Measurements from ENCODE around the gene KCNK15.

KCNK15 gene

DNA sequence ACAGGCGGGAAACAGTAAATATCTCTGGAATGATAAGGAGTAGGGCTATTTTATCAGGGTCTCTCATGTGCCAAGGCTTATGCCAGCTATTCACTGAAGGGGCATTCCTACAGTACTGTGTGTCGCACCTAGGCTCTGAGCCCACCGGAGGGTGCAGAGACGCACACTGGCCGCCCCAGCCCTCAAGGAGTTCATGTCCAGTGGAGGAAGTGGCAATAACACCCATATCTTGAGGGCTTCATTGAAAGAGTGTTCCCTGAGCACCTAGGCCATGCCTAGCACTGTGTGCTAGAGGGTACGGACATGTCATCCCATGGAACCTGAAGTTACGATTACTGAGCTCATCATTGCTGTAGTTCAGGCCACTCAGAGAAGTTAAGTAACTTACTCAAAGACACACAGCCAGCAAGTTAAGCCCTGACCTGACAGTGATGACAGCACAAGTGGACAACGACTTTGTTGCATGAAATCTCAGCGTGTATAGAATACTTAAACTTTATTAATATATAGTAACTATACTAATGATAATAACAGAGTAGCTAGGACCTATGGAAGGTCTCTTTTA is 21.8 kb upstream of the KCNK15 start:
- Mint-ChIP-seq H3K4me3 (no peak overlapping the region), H3K9me3 (no peaks in the 10 kb centered on the region), H3K4me1 (peaks cover 5% of the 10 kb centered on the region), H3K27me3 (no peaks in the 10 kb centered on the region), H3K27ac (no peak overlapping the region)
- DNase-seq (no peak), ATAC-seq (no peak)

DNA sequence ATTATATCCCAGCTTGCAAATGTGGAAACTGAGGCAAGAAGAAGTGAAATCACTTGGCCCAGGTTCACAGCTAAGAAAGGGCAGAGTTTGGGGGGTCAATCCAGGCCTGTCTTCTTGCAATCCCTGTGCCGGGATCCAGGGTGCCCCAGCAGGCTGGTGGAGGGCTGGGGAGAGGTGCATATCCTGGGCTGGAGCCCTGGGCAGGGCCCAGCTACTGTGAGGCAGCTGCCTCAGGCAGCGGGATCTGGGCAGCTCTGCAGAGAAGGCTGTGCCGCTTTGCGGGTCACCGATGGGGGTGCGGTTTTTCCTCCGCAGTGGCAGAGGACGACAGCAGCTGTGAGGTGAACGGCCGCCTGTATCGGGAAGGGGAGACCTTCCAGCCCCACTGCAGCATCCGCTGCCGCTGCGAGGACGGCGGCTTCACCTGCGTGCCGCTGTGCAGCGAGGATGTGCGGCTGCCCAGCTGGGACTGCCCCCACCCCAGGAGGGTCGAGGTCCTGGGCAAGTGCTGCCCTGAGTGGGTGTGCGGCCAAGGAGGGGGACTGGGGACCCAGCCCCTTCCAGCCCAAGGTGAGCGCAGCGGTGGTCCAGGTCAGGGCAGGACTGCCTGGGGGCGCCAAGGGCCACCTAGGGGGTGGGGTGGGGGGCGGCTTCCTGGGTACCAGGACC is 21.1 kb upstream of the KCNK15 start:
- no peaks in the 10 kb centered on the region for H3K9me3 Mint-ChIP-seq
- DNase-seq (no peak), ATAC-seq (no peak)
- no peak overlapping the region for H3K4me3 Mint-ChIP-seq
- H3K27me3 Mint-ChIP-seq, result no peaks in the 10 kb centered on the region
- peaks cover 5% of the 10 kb centered on the region for H3K4me1 Mint-ChIP-seq
- no peak overlapping the region for H3K27ac Mint-ChIP-seq

DNA sequence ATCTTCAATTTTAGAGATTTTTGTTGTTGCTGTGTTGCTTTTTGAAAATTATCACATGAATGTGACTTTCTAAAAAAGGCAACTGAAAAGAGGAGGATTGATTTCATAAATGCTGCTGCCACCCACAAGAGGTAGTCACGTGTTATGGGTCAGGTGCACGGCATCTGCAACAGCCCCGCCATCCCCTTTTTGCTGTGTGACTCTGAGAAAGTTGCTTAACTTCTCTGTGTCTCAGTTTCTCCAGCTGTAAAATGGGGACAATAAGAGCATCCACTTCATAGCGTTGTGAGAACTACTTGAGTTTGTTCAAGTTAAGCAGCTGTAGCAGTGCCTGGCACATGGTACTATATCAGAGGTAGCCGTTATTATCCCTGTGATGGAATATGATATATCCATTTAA is 19.8 kb upstream of the KCNK15 start:
- H3K4me3 Mint-ChIP-seq, result no peak overlapping the region
- no peaks in the 10 kb centered on the region for H3K27me3 Mint-ChIP-seq
- H3K4me1 Mint-ChIP-seq, result peaks cover 5% of the 10 kb centered on the region
- ATAC-seq (no peak), DNase-seq (no peak)
- H3K9me3 Mint-ChIP-seq, result no peaks in the 10 kb centered on the region
- no peak overlapping the region for H3K27ac Mint-ChIP-seq

DNA sequence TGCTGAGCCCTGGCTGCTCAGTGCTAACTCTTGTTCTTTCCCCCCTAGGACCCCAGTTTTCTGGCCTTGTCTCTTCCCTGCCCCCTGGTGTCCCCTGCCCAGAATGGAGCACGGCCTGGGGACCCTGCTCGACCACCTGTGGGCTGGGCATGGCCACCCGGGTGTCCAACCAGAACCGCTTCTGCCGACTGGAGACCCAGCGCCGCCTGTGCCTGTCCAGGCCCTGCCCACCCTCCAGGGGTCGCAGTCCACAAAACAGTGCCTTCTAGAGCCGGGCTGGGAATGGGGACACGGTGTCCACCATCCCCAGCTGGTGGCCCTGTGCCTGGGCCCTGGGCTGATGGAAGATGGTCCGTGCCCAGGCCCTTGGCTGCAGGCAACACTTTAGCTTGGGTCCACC is 18.6 kb upstream of the KCNK15 start:
- Mint-ChIP-seq H3K27me3 (no peaks in the 10 kb centered on the region), H3K4me1 (peaks cover 11% of the 10 kb centered on the region), H3K27ac (no peak overlapping the region), H3K9me3 (no peaks in the 10 kb centered on the region), H3K4me3 (no peak overlapping the region)
- ATAC-seq, result no peak
- DNase-seq, result no peak

DNA sequence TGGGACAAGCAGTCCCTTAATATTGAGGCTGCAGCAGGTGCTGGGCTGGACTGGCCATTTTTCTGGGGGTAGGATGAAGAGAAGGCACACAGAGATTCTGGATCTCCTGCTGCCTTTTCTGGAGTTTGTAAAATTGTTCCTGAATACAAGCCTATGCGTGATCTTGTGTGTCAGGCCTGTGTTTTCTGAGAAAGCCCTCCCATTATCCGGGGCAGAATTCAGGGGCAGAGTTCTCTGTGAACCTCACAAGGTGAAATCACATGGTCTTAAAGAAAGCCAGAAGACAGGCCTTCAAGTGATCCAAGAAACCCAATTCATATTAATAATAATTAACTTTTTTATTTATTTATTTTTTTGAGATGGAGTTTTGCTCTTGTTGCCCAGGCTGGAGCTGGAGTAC is 18.0 kb upstream of the KCNK15 start:
- ATAC-seq (no peak), DNase-seq (no peak)
- no peaks in the 10 kb centered on the region for H3K9me3 Mint-ChIP-seq
- H3K4me1 Mint-ChIP-seq, result peaks cover 17% of the 10 kb centered on the region
- no peaks in the 10 kb centered on the region for H3K27me3 Mint-ChIP-seq
- no peak overlapping the region for H3K27ac Mint-ChIP-seq
- no peak overlapping the region for H3K4me3 Mint-ChIP-seq

DNA sequence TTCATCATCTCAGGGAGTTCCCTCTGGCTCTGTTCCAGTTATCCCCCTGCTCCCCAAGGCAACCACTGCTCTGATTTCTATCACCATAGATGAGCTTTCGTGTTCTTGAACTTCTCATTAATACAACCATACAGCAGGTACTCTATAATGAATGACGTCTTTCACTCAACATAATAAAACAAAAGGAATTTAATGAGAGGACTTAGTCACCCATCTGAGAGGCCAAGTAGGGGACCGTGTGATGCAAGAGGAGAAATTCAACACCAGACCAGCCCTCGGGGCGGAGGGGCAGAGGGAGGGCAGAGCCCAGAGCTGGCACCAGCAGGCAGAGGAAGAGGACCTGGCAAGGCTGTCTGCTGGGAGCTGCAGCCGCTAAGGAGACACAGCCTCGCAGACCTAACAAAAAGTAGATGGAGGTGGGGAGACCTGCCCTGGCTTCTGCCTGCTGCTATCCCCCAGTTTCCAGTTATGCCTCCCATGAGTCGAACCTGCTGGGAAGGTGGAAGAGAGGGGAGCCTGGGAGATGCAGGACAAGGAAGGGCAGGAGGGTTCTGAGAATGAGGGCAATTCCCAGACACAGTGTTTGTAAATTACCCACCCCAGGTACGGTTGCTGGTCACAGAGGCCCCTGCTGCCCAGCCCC is 16.7 kb upstream of the KCNK15 start:
- H3K4me1 Mint-ChIP-seq, result peaks cover 23% of the 10 kb centered on the region
- H3K9me3 Mint-ChIP-seq, result no peaks in the 10 kb centered on the region
- no peaks in the 10 kb centered on the region for H3K27me3 Mint-ChIP-seq
- H3K27ac Mint-ChIP-seq, result no peak overlapping the region
- no peak overlapping the region for H3K4me3 Mint-ChIP-seq
- ATAC-seq (no peak), DNase-seq (no peak)

DNA sequence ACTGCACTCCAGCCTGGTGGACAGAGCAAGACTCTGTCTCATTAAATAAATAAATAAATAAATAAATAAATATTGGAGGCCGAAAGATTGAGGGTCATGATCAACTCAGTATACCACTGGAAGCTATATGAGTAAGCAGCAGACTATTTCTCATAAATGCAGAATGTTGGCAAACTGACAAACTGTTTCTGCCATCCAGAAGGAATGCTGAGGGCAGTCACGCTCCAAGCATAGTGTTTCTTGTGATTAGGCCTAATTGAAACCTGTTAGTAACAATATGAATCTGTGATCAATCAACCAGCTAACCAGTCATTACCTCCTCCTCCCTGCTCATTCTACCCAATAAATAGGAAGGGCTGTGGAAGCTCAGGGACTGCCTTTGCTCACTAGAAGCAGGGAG is 15.2 kb upstream of the KCNK15 start:
- Mint-ChIP-seq H3K27me3 (no peaks in the 10 kb centered on the region), H3K4me1 (peaks cover 23% of the 10 kb centered on the region), H3K9me3 (no peaks in the 10 kb centered on the region), H3K27ac (no peak overlapping the region), H3K4me3 (no peak overlapping the region)
- DNase-seq, result no peak
- no peak for ATAC-seq

DNA sequence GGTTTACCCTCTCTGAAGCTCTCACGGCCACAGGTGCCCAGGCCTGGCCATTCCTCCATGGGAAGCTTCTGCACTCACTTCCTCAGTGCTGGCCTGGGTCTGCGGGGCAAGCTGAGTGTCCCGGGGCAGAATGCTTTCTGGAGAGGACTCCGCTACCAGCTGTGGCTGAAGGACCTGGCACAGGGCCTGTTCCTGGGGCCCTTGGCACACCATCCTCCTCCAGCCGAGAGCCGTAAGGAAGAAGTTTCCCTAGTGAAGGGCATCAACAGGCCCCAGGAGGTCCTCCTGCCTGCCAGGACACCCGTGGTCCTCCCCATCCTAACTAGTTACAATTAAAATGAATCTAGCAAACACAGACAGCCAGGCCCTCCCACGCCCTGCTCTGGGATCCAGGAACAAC is 14.0 kb upstream of the KCNK15 start:
- DNase-seq (no peak), ATAC-seq (no peak)
- Mint-ChIP-seq H3K27me3 (no peaks in the 10 kb centered on the region), H3K4me1 (peaks cover 33% of the 10 kb centered on the region), H3K9me3 (peaks cover 0 to 8% of the 10 kb centered on the region in 2 donors), H3K4me3 (no peak overlapping the region), H3K27ac (no peak overlapping the region)

DNA sequence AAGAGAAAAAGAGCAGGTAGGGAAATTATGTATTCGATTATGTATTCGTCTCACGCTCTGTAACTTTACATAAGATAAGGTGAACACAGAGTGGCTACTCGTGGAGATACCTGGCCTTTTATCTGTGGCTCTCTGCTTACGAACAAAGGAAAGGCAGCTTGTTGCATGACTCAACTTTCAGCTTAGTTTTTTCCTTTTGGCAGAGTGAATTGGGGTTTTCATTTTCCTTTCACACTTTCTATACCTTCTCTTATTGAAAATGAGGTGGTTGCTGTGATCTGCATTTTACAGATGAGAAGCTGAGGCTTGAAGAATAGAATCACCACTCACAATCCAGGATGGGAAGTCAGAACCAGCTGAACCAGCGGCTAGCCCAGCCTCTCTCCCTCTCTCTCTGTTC is 13.3 kb upstream of the KCNK15 start:
- Mint-ChIP-seq H3K27me3 (no peaks in the 10 kb centered on the region), H3K9me3 (peaks cover 0 to 13% of the 10 kb centered on the region in 2 donors), H3K4me1 (peaks cover 37% of the 10 kb centered on the region), H3K4me3 (peak overlapping the region; percentile 17 to 47), H3K27ac (peak overlapping the region in 1 of 2 donors; percentile 30)
- no peak for DNase-seq
- ATAC-seq, result peak; percentile 39

DNA sequence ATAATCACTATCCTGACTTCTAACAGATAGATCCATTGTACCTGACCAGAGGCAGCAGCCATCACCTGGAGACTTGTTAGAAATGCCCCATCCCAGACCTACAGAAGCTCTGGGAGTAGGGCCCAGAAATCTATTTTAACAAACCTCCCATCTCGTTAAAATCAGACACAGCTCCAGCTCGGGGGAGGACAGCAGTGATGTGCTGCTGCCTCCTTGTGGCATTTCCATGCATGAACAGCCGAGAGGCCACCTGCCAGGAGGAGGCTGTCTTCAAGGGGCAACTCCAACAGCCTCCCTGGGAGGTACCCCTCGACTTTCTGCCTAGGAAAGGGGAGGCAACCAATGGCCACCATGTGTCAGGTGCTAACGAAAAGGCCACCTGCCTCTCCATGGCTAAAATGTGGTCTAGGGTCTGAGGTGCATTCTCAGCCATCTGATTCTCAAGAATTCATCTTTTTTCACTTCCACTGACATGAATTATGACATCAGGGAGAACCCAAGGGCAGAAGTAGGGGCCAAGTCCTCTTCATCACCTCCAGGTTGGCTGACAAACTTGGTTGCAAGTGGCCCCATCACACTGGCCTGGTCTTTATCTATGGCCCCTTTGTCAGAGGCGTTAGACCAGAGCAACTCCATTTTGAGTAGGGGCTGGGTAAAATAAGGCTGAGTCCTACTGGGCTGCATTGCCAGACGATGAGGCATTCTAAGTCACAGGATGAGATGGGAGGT is 12.2 kb upstream of the KCNK15 start:
- DNase-seq (peak; percentile 62 to 71), ATAC-seq (peak; percentile 75)
- no peaks in the 10 kb centered on the region for H3K27me3 Mint-ChIP-seq
- peaks cover 0 to 13% of the 10 kb centered on the region in 2 donors for H3K9me3 Mint-ChIP-seq
- peak overlapping the region in 1 of 2 donors; percentile 36 for H3K4me3 Mint-ChIP-seq
- peaks cover 38% of the 10 kb centered on the region for H3K4me1 Mint-ChIP-seq
- peak overlapping the region in 1 of 2 donors; percentile 39 for H3K27ac Mint-ChIP-seq

DNA sequence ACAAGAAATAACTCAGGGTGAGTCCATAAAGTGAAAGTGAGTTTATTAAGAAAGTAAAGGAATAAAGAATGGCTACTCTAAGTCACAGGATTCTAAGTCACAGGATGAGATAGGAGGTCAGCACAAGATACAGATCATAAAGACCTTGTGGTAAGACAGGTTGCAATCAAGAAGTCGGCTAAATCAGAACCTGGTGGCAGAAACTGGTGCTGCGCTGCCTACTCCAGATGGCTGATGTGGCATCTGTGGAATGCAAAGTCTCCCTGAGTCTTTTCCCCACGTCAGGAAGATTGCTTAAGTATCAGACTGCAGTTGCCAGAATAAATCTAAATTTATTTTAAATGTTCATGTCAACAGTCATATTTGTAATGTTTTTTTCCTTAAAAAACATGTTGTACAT is 10.7 kb upstream of the KCNK15 start:
- no peak overlapping the region for H3K4me3 Mint-ChIP-seq
- no peak overlapping the region for H3K27ac Mint-ChIP-seq
- DNase-seq, result no peak
- H3K4me1 Mint-ChIP-seq, result peaks cover 45% of the 10 kb centered on the region
- peaks cover 0 to 13% of the 10 kb centered on the region in 2 donors for H3K9me3 Mint-ChIP-seq
- ATAC-seq, result no peak
- H3K27me3 Mint-ChIP-seq, result no peaks in the 10 kb centered on the region

DNA sequence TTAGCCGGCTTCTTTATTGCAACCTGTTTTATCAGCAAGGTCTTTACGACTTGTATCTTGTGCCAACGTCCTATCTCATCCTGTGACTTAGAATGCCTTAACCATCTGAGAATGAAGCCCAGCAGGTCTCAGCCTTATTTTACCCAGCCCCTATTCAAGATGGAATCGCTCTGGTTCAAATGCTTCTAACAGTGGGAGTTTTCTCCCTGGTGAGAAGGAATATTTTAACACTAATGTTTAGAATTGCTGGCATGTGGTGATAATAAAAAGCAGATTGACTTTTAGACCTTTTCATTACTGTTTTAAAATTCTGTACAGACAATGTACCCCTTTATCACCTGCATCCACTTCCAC is 9.9 kb upstream of the KCNK15 start:
- Mint-ChIP-seq H3K27ac (no peak overlapping the region), H3K4me3 (peak overlapping the region; percentile 78 to 88), H3K27me3 (no peaks in the 10 kb centered on the region), H3K4me1 (peaks cover 45% of the 10 kb centered on the region), H3K9me3 (peaks cover 0 to 13% of the 10 kb centered on the region in 2 donors)
- no peak for DNase-seq
- no peak for ATAC-seq

DNA sequence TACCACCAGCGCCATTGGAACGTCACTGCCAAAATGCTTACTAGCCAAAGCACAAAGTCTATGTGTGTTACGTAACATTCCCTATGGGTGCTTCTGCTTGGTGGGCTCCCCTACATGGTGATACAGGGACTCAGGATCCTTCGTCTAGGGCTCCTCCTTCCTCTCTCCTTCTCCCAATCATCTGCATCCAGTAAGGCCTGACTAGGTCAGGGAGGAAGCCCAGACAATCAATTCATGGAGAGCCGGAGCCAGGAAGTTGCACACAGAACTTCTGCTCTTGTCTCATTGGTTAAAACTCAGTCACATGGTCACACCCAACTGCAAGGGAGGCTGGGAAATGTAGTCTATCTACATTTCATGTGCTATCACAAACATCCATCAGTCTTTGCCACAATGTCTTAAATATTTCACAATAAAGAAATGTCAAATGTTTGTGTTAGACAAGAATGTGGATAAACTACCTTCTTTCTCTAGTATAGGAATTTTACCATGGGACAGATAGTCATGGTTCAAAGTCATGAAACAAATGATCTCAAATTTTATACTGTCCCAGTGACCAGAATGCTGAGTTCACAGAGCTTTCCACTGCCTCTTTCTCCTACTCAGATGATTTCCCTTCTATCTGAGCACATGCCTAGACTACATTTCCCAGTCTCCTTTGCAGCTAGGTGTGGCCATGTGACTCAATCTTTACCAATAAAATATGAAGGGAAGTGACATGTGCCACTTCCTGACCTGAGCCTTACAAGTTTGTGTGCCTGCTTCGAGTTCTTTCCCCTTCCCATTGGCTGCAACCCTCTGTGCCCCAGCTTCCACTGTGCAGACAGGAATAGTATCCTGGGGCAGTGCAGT is 9.3 kb upstream of the KCNK15 start:
- no peaks in the 10 kb centered on the region for H3K27me3 Mint-ChIP-seq
- DNase-seq, result peak in 1 of 2 donors; percentile 31
- peak overlapping the region; percentile 78 to 88 for H3K4me3 Mint-ChIP-seq
- H3K9me3 Mint-ChIP-seq, result peaks cover 0 to 13% of the 10 kb centered on the region in 2 donors
- peak overlapping the region; percentile 55 to 86 for H3K27ac Mint-ChIP-seq
- peak; percentile 73 for ATAC-seq
- peaks cover 45% of the 10 kb centered on the region for H3K4me1 Mint-ChIP-seq

DNA sequence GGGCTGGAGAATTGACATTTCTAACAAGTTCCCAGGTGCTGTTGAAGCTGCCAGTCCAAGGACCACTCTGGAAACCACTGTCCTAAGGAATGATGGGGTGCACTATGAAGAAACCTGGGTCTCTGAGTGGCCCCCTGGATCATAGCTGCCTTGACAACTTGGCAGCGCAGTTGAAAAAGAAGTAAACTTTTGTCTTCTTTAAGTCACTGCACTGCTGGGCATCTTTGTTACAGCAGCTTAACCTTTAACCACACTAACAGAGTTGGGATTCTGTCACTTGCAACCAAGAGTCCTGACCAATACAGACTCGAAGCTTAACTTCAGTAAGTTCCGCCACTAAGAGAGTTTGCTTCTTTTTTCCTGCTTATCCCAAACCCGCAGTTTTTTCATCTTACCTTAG is 8.5 kb upstream of the KCNK15 start:
- peaks cover 39% of the 10 kb centered on the region for H3K4me1 Mint-ChIP-seq
- H3K27ac Mint-ChIP-seq, result no peak overlapping the region
- no peak overlapping the region for H3K4me3 Mint-ChIP-seq
- peaks cover 3% of the 10 kb centered on the region for H3K27me3 Mint-ChIP-seq
- DNase-seq (no peak), ATAC-seq (no peak)
- peaks cover 0 to 13% of the 10 kb centered on the region in 2 donors for H3K9me3 Mint-ChIP-seq

DNA sequence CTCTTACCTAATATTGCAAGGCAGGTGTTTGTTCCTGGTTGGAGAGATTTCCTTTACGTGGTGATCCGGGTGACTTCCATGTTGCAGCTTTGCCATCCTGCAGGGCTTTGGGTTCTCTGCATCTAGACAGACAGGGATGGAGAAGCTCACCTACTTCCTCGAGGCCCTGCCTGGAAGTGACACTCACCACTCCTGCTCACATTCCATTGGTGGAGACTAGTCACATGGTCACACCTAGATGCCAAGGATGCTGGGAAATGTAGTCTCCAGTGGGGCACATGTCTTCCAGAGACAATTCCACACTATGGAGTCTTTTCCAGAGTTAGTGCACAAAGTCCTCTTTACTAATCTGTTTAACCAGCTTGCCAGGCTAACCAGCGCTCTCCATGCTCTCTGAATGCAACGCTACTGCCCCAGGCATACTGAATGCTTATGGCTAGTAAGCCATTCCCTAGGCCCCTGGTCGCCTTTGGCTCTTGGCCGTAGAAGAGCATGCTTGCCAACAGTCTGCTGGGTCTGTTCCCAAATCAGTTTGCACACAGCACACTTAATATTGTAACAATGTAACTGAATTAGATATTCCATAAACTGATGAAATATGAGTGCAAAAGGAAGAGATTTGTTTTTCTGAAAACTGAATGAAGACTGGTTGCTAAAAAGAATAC is 6.7 kb upstream of the KCNK15 start:
- Mint-ChIP-seq H3K27ac (no peak overlapping the region), H3K27me3 (peaks cover 12% of the 10 kb centered on the region), H3K4me1 (peaks cover 21% of the 10 kb centered on the region), H3K9me3 (peaks cover 0 to 13% of the 10 kb centered on the region in 2 donors), H3K4me3 (peak overlapping the region; percentile 67 to 81)
- DNase-seq, result peak; percentile 41 to 67
- ATAC-seq, result peak; percentile 82

All from stimulated activated naive CD8-positive, alpha-beta T cell treated with anti-CD3 and anti-CD28 coated beads, Interleukin-15, amount 100 ng/mL, for 72 hours (primary cell).